Smooth muscle cell (in vitro differentiated cells): Measurements from ENCODE around the gene ZRANB3. TPM values are rescaled to one million over a fixed set of nuclear protein-coding genes. Genes with fewer than 3 reads are reported as not detected.

Source experiments
- DNase-seq: peaks from one replicate; lab custom pipeline; 2025; ENCODE audit not compliant: unreplicated experiment; lab: John Stamatoyannopoulos, UW
- H2AFZ ChIP-seq: fragments of 200-600 bp; sonication (generic); 2 replicates; pipeline ENCODE4 v1.6.0; 2016; ENCODE audit warnings: antibody characterized with exemption, low read depth, mild to moderate bottlenecking
- H3F3A ChIP-seq: fragments of 200-600 bp; sonication (generic); 2 replicates; pipeline ENCODE4 v1.6.0; 2017; ENCODE audit warnings: antibody characterized with exemption, low read depth
- H3K27ac ChIP-seq: fragments of 200-600 bp; sonication (generic); 2 replicates; pipeline ENCODE4 v1.5.1; 2016; ENCODE audit warnings: low read depth, mild to moderate bottlenecking
- H3K27me3 ChIP-seq: fragments of 200-600 bp; sonication (generic); 2 replicates; pipeline ENCODE4 v1.6.1; 2016; ENCODE audit warnings: low read depth, mild to moderate bottlenecking
- H3K36me3 ChIP-seq: fragments of 200-600 bp; sonication (generic); 2 replicates; pipeline ENCODE4 v1.5.1; 2016; ENCODE audit warnings: low read depth
- H3K4me1 ChIP-seq: fragments of 200-600 bp; sonication (generic); 2 replicates; pipeline ENCODE4 v1.5.1; 2016; ENCODE audit warnings: low read depth
- H3K4me2 ChIP-seq: fragments of 200-600 bp; sonication (generic); 2 replicates; pipeline ENCODE4 v1.6.0; 2016; ENCODE audit warnings: mild to moderate bottlenecking
- H3K4me3 ChIP-seq: fragments of 200-600 bp; sonication (generic); 2 replicates; pipeline ENCODE4 v1.5.1; 2016; ENCODE audit warnings: mild to moderate bottlenecking
- H3K79me2 ChIP-seq: fragments of 200-600 bp; sonication (generic); 2 replicates; pipeline ENCODE4 v1.6.0; 2016; ENCODE audit warnings: low read depth, mild to moderate bottlenecking
- H3K9ac ChIP-seq: fragments of 200-600 bp; sonication (generic); 2 replicates; pipeline ENCODE4 v1.6.0; 2016; ENCODE audit warnings: low read depth
- H3K9me3 ChIP-seq: fragments of 200-600 bp; sonication (generic); replicated peaks from 2 replicates; pipeline ENCODE4 v1.5.1; 2016; ENCODE audit warnings: low read depth
- H4K20me1 ChIP-seq: fragments of 200-600 bp; sonication (generic); 2 replicates; pipeline ENCODE4 v1.6.0; 2016; ENCODE audit warnings: low read depth
- CTCF ChIP-seq: fragments of 200-600 bp; sonication (generic); IDR thresholded peaks from 2 replicates; pipeline ENCODE4 v1.5.1; 2017; ENCODE audit warnings: borderline replicate concordance, mild to moderate bottlenecking, antibody characterized with exemption; ENCODE audit not compliant: insufficient read depth, poor library complexity, severe bottlenecking
- WGBS: methylation state at CpG from one replicate; pipeline ENCODE4 v1.1.7; 2016; ENCODE audit warnings: low lambda C conversion rate; 5-methylcytosine and 5-hydroxymethylcytosine counted together
- polyA plus RNA-seq: library from polyadenylated mRNA; unstranded; fragments of >200 nt; fragmentation: Nextera tagmentation; extraction: Ambion mirVana; gene quantifications from 2 replicates; pipeline ENCODE4 v1.2.1, GENCODE V29; 2016
- total RNA-seq: library from RNA; depleted of rRNA; stranded (reverse); fragments of >200 nt; gene quantifications from 2 replicates; pipeline ENCODE4 v1.2.3, GENCODE V29; 2014

Gene ZRANB3
- total and polyA plus RNA-seq, 2 experiments from 2014 or later, result 1.9 to 4.1 TPM

GRCh38 chr2:135257383-135258090 lies 273.5 kb downstream of the ZRANB3 start:
- TF ChIP-seq CTCF, result no peak
- Histone ChIP-seq H3K27me3 (no peaks in the 10 kb centered on the region), H3K4me1 (no peaks in the 10 kb centered on the region), H4K20me1 (no peaks in the 10 kb centered on the region), H3K79me2 (no peaks in the 10 kb centered on the region), H3K4me2 (no peak overlapping the region), H3K4me3 (no peak overlapping the region), H3K9me3 (no peaks in the 10 kb centered on the region), H3K9ac (no peak overlapping the region), H2AFZ (no peak overlapping the region), H3K27ac (no peak overlapping the region), H3K36me3 (no peaks in the 10 kb centered on the region), H3F3A (no peaks in the 10 kb centered on the region)
- 94% methylated on average over 2 of the region's 2 CpGs for WGBS
- DNase-seq, result no peak

GRCh38 chr2:135256531-135257260 lies 274.3 kb downstream of the ZRANB3 start:
- TF ChIP-seq CTCF, result no peak
- Histone ChIP-seq H3K9ac (no peak overlapping the region), H3F3A (no peaks in the 10 kb centered on the region), H4K20me1 (no peaks in the 10 kb centered on the region), H3K27ac (no peak overlapping the region), H3K4me1 (no peaks in the 10 kb centered on the region), H3K36me3 (no peaks in the 10 kb centered on the region), H3K79me2 (no peaks in the 10 kb centered on the region), H3K27me3 (no peaks in the 10 kb centered on the region), H3K9me3 (no peaks in the 10 kb centered on the region), H2AFZ (no peak overlapping the region), H3K4me2 (no peak overlapping the region), H3K4me3 (no peak overlapping the region)
- 98% methylated on average over 3 of the region's 3 CpGs for WGBS
- no peak for DNase-seq

- Histone ChIP-seq H3K27me3 (no peaks in the 10 kb centered on the region), H3K4me3 (no peak overlapping the region), H3K9me3 (no peaks in the 10 kb centered on the region), H3K27ac (no peak overlapping the region), H3K4me1 (no peaks in the 10 kb centered on the region), H3K36me3 (no peaks in the 10 kb centered on the region), H3K4me2 (no peak overlapping the region), H3F3A (no peaks in the 10 kb centered on the region), H4K20me1 (no peaks in the 10 kb centered on the region), H2AFZ (no peak overlapping the region), H3K79me2 (no peaks in the 10 kb centered on the region), H3K9ac (no peak overlapping the region)
- no peak for DNase-seq
- 96% methylated on average over 1 of the region's 1 CpG for WGBS
- no peak for TF ChIP-seq CTCF
Observed at GRCh38 chr2:135255208-135255607, 275.8 kb downstream of the ZRANB3 start.
